Hepatocyte (in vitro differentiated cells): ENCODE data around the gene SPATC1L.

ENCODE experiments used
- EZH2 ChIP-seq: fragments of 200-600 bp; sonication (generic); IDR thresholded peaks from 2 replicates; pipeline ENCODE4 v1.6.1; 2016; ENCODE audit warnings: antibody characterized with exemption, mild to moderate bottlenecking, borderline replicate concordance
- TF ChIP-seq, protein P1 (sequence below): fragments of 200-600 bp; sonication (generic); IDR thresholded peaks from 2 replicates; pipeline ENCODE4 v1.5.1; 2016; ENCODE audit warnings: antibody characterized with exemption, mild to moderate bottlenecking; ENCODE audit not compliant: poor library complexity

DNA sequence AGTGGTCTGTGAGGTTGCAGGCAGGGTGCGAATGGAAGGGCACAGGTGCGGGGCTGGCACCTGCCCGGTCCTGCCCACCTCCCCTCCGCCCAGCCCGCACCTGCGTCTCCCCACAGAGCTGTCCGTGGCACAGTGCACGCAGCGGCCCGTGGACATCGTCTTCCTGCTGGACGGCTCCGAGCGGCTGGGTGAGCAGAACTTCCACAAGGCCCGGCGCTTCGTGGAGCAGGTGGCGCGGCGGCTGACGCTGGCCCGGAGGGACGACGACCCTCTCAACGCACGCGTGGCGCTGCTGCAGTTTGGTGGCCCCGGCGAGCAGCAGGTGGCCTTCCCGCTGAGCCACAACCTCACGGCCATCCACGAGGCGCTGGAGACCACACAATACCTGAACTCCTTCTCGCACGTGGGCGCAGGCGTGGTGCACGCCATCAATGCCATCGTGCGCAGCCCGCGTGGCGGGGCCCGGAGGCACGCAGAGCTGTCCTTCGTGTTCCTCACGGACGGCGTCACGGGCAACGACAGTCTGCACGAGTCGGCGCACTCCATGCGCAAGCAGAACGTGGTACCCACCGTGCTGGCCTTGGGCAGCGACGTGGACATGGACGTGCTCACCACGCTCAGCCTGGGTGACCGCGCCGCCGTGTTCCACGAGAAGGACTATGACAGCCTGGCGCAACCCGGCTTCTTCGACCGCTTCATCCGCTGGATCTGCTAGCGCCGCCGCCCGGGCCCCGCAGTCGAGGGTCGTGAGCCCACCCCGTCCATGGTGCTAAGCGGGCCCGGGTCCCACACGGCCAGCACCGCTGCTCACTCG is 52.2 kb downstream of the SPATC1L start:
- TF ChIP-seq, protein P1, sequence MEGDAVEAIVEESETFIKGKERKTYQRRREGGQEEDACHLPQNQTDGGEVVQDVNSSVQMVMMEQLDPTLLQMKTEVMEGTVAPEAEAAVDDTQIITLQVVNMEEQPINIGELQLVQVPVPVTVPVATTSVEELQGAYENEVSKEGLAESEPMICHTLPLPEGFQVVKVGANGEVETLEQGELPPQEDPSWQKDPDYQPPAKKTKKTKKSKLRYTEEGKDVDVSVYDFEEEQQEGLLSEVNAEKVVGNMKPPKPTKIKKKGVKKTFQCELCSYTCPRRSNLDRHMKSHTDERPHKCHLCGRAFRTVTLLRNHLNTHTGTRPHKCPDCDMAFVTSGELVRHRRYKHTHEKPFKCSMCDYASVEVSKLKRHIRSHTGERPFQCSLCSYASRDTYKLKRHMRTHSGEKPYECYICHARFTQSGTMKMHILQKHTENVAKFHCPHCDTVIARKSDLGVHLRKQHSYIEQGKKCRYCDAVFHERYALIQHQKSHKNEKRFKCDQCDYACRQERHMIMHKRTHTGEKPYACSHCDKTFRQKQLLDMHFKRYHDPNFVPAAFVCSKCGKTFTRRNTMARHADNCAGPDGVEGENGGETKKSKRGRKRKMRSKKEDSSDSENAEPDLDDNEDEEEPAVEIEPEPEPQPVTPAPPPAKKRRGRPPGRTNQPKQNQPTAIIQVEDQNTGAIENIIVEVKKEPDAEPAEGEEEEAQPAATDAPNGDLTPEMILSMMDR = no peak
- TF ChIP-seq EZH2 = no peak
